CD4-positive, alpha-beta T cell treated with Interleukin-21 for 1 hour (primary cell): ENCODE measurements around the gene PPP2R2C.

Source experiments
- DNase-seq: peaks from one replicate; pipeline ENCODE4 v3.0.0-alpha.2; 2020

PPP2R2C gene

GRCh38 chr4:6493658-6494304, 21.4 kb upstream of the PPP2R2C start:
- DNase-seq: no peak

- DNase-seq: no peak
Measured at GRCh38 chr4:6492861-6493657, 20.6 kb upstream of the PPP2R2C start.

- no peak for DNase-seq
Measured at GRCh38 chr4:6492027-6492590, 19.7 kb upstream of the PPP2R2C start.

DNA sequence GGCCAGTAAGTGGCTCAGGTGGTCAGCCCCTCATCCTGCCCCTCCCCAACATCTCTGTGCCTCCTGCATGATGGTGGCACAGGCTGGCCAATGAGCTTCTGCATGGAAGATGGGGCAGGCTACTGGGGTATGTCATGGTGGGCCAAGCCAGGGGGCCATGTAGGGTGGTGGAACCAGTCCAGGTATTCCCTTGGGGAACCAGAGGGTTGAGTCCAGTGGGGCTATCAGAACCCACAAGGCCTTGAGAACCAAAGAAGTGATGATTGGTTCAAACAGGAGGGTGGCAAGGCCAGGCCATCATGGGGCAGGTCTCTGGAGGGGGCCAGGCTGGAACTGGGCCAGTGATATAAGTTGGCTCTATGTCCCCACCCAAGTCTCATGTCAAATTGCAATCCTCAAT, 18.8 kb upstream of the PPP2R2C start:
- DNase-seq: no peak

DNA sequence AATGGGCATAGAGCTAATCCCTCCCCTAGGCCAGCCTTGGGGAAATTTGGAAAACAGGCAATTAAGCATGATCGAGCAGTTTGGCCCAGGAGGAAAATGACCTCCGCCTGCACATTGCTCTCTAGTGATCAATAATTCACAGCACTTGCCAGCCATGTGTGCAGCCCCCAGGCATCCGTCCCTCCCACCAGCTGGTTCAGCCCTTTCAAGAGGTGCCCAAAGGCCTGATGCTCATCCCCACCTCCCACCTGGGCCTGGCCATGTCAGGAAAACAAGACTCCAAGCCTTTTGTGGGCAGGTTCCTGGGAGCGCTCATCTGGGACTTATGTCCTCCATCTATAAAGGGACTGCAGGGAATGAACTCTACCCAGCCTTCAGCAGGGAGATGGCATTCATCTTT, 17.5 kb upstream of the PPP2R2C start:
- no peak for DNase-seq

- DNase-seq: no peak
Measured at GRCh38 chr4:6487466-6487865, 15.1 kb upstream of the PPP2R2C start.

DNA sequence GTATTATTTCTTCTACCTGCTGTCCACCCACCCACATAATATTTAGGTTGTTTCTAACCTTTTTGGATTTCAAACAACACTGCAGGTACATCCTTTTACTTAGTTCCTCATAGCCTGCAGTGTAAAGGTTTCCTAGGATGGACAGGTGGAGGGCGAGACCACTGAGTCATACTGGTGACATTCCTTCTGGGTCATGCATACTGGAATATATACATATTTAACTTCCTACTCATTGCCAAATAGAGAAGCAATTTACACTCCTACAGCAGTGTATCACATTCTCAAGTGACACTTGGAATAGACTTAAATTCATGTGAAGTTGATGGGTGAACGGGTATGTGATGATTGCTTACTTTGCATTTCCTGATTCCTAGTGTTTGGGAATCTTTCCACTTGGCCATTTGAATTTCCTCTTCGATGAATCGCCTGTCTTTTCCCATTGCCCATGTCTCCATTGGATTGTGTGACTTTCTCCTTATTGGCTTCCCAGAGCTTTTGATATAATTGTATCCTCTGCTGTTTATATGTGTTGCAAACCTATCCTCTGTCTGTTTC, 8.2 kb upstream of the PPP2R2C start:
- no peak for DNase-seq

DNA sequence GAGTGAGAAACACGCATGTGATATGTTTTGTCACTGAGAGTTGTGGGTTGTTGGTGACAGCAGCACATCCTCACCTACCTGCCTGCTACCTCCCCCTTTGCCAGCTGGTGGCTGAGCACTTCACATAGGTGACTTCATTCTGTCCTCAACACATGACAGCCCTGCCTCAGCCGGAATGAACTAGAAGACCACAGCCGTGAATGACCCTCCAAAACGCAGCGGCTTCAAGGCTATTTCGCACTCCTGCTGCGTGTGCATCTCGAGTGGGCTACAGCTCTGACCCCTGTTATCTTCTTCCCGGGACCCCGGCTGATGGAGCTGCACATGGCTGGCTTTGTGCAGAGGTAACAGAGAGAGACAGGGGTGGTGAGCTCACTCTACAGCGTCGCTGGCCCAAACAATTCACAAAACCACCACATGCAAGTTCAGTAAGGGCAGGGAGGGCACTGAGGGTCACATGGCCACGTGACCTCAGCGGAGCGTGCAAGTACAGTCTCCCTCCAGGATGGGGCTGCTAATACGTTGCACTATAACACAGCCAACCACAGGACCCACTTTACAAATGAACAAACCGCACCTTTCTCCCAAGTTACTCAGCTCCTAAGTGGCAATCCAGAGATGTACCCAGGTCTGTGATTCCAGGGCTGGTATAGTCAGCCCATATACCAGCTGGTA, 6.3 kb upstream of the PPP2R2C start:
- no peak for DNase-seq

DNA sequence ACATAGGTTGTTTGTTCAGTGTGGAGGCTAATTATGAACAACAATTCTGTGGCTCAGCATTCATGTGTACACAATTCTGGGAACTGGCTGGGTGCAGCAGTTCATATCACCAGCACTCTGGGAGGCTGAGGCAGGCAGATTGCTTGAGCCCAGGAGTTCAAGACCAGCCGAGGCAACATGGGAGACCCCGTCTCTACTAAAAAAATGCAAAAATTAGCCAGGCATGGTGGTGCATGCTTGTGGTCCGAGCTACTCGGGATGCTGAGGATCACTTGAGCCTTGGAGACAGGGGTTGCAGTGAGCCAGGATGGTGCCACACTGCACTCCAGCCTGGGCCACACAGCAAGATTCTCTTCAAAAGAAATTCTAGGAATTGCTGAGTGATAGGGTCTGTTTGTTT, 4.5 kb upstream of the PPP2R2C start:
- DNase-seq: no peak

GRCh38 chr4:6475492-6476020, 3.1 kb upstream of the PPP2R2C start:
- DNase-seq: no peak

DNA sequence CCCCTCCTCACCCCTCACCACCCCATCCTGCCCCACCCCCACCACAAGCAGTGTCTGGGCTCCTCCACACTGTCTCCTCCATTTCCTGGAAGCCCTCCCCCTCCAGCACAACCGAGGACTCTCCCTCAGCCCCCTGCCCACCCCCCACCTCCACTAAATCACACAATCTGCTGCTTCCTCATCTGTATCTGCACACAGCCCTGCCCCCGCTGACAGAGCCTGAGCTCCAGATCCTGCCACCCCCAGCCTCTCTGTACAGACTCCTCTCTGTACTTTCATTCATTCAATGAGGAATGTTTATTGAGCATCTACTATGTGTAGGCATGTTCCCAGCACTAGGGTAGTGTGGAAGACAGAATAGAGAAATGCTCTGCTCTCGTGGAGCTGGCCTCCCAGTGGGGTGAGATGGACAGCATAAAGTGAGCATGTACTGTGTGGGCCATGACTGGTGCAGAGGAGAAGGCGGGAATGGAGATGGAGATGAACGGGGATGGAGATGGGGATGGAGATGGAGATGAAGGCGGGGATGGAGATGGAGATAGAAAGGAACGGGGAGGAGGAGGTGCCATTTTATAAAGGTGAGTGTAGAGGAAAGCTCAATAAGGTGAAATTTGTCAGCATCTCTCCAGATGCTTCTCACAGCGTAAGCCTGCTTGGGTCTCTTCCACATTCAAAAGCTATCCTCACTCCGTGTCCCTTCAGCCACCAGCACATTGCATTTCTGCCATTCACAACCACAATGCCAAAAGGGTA, 2.5 kb upstream of the PPP2R2C start:
- no peak for DNase-seq

DNA sequence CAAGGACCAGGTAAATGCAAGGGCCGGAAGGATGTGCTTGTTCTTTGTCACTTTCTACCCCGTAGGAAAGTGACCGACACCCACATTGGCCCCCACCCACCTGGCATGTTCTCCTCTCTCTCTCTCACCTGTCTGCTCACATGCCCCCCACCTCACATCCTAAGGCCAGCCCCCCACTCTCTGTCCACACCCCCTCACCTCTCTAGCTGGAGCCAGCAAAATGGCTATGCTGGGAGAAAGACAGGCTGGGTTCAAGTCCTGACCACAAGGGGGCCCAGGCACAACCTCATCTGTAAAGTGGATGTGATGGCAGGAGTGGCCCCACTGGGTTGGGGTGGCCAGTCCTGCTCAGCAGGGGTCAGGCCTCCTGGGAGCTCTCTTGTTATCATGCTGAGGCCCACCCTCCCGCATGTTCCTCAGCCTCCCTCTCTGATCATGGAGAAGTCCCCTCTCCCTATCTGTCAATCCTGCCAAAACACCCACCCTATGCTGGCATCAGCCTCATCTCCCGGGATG, 1.7 kb upstream of the PPP2R2C start:
- no peak for DNase-seq

DNA sequence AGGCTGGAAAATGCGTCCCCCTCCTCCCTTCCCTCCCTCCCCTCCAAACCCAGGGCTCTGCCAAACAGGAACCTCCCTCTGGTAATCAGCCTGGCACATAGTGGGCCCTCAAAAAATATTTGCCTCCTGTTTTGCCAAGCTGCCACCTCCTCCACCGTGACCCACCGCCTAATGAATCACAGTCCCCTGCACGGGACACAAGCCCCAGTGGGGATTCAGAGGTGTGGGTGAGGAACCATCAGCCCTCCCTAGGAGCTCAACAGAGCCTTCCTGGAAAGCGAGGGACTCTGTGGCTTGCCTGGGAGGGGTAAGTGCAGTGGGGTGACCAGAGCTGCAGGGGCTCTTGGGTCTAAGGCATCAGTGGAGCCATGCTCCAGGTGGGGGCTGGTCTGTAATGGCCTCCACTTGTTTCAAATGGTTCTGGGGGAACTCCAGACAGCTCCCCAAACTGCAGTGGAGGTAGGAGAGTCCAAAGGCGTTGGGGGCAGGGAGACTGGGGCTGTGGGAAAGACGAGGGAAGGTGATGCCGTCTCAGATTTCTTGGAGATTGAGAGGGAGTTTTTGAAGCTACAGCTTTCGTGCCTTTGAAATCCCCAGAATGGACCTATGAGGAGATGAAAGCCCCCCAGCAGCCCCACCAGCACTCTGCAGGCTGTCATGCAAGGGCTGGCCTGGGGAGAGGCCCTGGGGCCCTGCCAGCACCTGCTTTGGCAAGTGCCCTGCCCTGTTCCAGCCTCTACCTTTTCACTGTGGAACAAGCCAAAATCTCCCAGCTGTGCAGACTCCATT, 1.0 kb upstream of the PPP2R2C start:
- no peak for DNase-seq

DNA sequence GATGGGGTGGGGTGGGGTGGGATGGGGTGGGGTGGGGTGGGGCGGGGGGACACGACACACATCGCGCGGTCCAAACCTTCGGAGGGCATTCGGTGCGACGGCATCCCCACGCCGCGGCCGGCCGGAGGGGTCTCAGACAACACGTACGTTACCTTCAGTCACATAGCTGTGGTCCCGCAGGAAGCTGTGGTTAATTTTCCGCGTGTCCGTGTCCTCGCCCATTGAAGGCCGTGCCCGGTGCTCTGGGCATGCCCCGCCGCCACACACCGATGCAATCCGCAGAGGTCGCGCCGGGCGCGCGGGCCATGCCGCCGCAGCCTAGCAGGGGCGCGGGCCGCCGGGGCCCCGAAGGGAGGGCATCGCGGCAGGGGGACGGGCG, 417 bp downstream of the PPP2R2C start:
- DNase-seq: no peak

GRCh38 chr4:6471307-6472007, 957 bp downstream of the PPP2R2C start:
- no peak for DNase-seq

GRCh38 chr4:6470502-6471306, 1.7 kb downstream of the PPP2R2C start:
- no peak for DNase-seq

- DNase-seq: no peak
Measured at GRCh38 chr4:6469898-6470501, 2.4 kb downstream of the PPP2R2C start.

DNA sequence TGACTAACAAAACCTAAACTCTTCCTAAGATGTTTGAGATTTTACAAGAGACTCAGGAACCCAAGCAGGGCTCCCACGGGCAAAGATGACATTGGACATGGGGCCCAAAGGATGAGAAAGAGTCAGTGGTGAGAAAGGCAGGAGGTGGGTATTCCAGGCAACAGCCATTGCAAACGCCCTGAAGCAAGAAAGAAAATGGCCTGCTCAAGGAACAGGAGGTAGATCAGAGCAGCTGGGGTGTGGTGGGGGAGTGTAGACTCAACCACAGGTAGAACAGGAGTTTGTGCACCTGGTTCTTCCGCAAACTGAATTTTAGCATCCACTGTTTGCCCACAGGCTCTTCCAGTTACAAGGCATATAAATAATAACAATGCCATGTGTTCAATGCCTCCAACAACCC, 3.3 kb downstream of the PPP2R2C start:
- no peak for DNase-seq

DNA sequence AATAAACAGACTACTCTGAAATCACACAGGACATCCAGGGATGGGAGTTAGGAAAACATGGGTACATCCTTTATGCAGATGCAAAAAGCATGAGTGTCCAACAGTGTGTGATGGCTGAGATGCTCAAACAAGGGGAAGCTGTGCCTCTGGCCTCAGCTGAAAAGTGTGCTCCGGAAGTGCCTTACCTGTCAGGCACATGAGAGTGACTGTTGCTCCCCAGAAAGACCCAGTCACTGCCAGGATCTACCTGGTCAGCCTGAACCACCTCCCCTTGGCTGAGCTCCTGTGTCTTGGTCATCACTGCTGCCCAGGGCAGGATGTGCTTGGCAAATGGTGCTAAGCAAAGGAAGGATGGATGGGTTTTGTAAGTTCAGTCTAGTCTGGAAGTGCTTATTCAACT, 4.0 kb downstream of the PPP2R2C start:
- DNase-seq: no peak
